LNCAP (cell line): ENCODE data around the gene PAQR5.

ENCODE experiments used
- TF ChIP-seq, protein P1 (sequence below): fragments of 450-650 bp; IDR thresholded peaks from 2 replicates; pipeline ENCODE4 v1.5.1; 2017; ENCODE audit warnings: mild to moderate bottlenecking

The PAQR5 gene

GRCh38 chr15:69305204-69305931 is 6.7 kb downstream of the PAQR5 start:
- TF ChIP-seq, protein P1, sequence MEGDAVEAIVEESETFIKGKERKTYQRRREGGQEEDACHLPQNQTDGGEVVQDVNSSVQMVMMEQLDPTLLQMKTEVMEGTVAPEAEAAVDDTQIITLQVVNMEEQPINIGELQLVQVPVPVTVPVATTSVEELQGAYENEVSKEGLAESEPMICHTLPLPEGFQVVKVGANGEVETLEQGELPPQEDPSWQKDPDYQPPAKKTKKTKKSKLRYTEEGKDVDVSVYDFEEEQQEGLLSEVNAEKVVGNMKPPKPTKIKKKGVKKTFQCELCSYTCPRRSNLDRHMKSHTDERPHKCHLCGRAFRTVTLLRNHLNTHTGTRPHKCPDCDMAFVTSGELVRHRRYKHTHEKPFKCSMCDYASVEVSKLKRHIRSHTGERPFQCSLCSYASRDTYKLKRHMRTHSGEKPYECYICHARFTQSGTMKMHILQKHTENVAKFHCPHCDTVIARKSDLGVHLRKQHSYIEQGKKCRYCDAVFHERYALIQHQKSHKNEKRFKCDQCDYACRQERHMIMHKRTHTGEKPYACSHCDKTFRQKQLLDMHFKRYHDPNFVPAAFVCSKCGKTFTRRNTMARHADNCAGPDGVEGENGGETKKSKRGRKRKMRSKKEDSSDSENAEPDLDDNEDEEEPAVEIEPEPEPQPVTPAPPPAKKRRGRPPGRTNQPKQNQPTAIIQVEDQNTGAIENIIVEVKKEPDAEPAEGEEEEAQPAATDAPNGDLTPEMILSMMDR, result no peak

GRCh38 chr15:69305933-69306568 is 7.3 kb downstream of the PAQR5 start:
- TF ChIP-seq, protein P1, result no peak

DNA sequence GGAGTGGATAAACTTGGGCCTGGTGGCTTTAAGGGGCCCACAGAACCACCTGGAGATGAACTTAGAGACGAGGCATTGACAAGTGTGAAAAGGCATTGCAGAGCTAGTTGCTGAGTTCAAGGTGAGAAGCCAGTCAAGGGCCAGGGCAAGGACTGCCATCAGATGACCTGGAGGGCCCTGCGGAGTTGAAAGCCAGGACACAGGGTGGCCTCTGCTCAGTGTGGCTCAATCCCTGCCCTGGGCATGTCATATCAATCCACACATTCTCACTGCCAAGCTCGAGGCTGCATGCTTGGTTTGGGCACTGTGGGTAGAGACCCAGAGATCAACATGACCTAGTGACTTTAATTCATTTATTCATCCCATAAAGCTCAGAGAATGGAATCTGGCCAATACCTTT is 9.2 kb downstream of the PAQR5 start:
- TF ChIP-seq, protein P1, result no peak

- TF ChIP-seq, protein P1, result no peak
Measured at GRCh38 chr15:69308949-69309348, 10.2 kb downstream of the PAQR5 start.

DNA sequence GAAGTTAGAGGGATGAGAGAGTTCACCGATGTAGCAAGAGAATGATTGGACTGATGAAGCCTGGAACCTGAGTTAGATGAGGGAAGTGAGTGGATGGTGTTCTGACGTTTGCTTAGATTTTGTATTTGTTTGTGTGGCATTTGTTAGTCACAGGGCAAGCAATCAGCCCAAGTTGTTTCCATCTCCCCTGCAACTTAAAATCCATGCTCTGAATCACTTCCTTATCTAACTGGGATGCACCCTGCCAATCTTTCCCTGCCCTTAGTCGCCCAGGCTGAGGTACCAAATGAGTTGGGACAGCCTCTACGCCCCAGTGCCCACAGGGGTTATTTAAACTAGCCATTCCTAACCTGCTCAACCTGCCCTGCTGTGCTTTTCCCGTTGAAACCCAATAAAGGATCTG is 12.6 kb downstream of the PAQR5 start:
- TF ChIP-seq, protein P1, result no peak

DNA sequence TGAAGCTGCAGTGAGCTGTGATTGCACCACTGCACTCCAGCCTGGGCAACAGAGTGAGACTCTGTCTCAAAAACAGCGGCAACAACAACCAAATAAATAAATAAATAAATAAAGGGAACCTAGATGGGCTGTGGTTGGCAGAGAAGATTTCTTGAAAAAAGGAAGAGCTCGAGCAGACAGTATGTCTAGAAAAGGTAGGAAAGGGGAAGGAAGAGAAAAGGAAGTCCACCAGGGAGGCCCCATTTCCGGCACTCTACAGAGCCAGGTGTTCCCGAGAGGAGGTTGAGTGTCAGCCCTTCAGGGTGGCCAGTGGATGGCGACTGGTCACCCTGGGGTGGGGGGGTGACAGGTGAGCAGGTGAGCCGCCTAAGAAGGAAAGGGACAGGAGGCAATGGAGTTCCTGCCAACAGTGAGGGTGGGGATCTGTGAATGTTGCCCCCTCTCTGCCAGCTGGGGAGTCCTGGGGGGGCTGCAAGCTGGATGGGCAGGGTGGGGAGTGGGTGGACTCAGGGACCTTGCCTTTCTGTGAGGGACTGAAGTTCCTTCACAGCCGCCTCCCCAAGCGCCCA is 14.8 kb downstream of the PAQR5 start:
- TF ChIP-seq, protein P1, result no peak

DNA sequence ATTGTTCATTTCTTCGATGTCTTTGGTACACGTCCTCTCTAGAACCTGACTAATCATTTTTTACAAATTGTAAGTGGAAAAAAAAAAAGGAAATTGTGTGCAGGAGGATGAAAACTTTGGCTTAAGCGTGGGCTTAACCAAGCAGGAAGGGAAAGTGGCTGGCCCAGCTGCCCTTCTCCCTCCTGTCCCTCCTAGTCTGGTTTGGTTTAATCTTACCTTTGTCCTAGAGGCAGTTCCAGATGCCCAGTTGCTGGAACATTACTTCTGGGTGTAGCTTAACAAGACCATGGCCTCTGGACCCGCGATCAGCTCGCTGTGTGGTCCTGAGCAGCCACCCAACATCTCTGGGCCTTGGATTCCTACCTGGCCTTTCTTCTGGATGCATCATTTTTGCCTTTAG is 15.4 kb downstream of the PAQR5 start:
- TF ChIP-seq, protein P1, result no peak
